ENCODE results near the gene KMT5B.

The KMT5B gene

DNA sequence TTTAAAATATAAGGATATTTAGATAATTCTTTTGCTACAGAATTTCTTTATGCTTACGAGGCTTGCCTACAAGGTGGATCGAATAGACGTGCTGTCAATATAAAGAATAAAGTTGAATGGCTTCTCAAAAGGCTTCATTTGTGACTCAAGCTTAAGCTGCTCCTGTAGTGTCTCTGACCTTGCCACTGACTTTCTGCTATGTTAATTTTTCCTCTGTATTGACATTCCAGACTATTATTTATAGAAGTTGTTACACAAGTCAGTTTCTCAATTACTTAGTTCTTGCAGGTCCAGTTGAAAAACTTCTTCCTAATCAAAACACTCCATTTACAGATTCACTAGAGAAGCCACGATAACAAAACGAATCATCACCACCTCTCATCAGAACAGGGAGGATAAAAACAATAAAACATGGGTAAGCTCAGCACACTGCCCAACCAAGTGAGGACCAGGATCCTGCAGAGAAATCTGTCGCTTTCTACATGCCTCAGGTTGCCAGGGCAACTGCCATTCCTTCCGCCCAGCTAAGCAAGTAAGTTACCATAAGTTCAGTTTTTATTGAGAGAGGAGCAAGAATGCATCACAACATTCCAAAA, 52.9 kb downstream of the KMT5B start:
- Histone ChIP-seq H3K9me3 (ENCODE audit: control insufficient read depth in 2 of 2, low read length in 2 of 2) (no peaks in the 10 kb centered on the region), H3K9ac (ENCODE audit: low read length in 2 of 2) (no peak overlapping the region), H3K4me1 (ENCODE audit: control insufficient read depth, insufficient read depth, low read length) (no peaks in the 10 kb centered on the region), H3K27me3 (ENCODE audit: control insufficient read depth in 1 of 2, insufficient read depth in 2 of 2, low read length in 2 of 2) (no peaks in the 10 kb centered on the region), H3K27ac (ENCODE audit: low read length) (no peak overlapping the region), H3K4me3 (ENCODE audit: low read length in 2 of 2) (no peak overlapping the region), H3K36me3 (ENCODE audit: control insufficient read depth in 2 of 2, insufficient read depth in 2 of 2, low read length in 2 of 2) (peaks cover 18 to 35% of the 10 kb centered on the region in 2 donors)

GRCh38 chr11:68159665-68160064, 53.4 kb downstream of the KMT5B start:
- H3K27me3 ChIP-seq (ENCODE audit: control insufficient read depth in 1 of 2, insufficient read depth in 2 of 2, low read length in 2 of 2) = no peaks in the 10 kb centered on the region
- no peaks in the 10 kb centered on the region for H3K9me3 ChIP-seq (ENCODE audit: control insufficient read depth in 2 of 2, low read length in 2 of 2)
- H3K36me3 ChIP-seq (ENCODE audit: control insufficient read depth in 2 of 2, insufficient read depth in 2 of 2, low read length in 2 of 2) = peaks cover 18 to 35% of the 10 kb centered on the region in 2 donors
- H3K4me3 ChIP-seq (ENCODE audit: low read length in 2 of 2) = no peak overlapping the region
- no peaks in the 10 kb centered on the region for H3K4me1 ChIP-seq (ENCODE audit: control insufficient read depth, insufficient read depth, low read length)
- no peak overlapping the region for H3K27ac ChIP-seq (ENCODE audit: low read length)
- H3K9ac ChIP-seq (ENCODE audit: low read length in 2 of 2) = no peak overlapping the region

GRCh38 chr11:68159161-68159560, 53.9 kb downstream of the KMT5B start:
- Histone ChIP-seq H3K4me1 (ENCODE audit: control insufficient read depth, insufficient read depth, low read length) (no peaks in the 10 kb centered on the region), H3K27ac (ENCODE audit: low read length) (no peak overlapping the region), H3K36me3 (ENCODE audit: control insufficient read depth in 2 of 2, insufficient read depth in 2 of 2, low read length in 2 of 2) (peaks cover 18 to 32% of the 10 kb centered on the region in 2 donors), H3K27me3 (ENCODE audit: control insufficient read depth in 1 of 2, insufficient read depth in 2 of 2, low read length in 2 of 2) (no peaks in the 10 kb centered on the region), H3K4me3 (ENCODE audit: low read length in 2 of 2) (no peak overlapping the region), H3K9ac (ENCODE audit: low read length in 2 of 2) (no peak overlapping the region), H3K9me3 (ENCODE audit: control insufficient read depth in 2 of 2, low read length in 2 of 2) (no peaks in the 10 kb centered on the region)

GRCh38 chr11:68158580-68158979, 54.5 kb downstream of the KMT5B start:
- Histone ChIP-seq H3K27ac (ENCODE audit: low read length) (no peak overlapping the region), H3K36me3 (ENCODE audit: control insufficient read depth in 2 of 2, insufficient read depth in 2 of 2, low read length in 2 of 2) (peaks cover 13 to 28% of the 10 kb centered on the region in 2 donors)

DNA sequence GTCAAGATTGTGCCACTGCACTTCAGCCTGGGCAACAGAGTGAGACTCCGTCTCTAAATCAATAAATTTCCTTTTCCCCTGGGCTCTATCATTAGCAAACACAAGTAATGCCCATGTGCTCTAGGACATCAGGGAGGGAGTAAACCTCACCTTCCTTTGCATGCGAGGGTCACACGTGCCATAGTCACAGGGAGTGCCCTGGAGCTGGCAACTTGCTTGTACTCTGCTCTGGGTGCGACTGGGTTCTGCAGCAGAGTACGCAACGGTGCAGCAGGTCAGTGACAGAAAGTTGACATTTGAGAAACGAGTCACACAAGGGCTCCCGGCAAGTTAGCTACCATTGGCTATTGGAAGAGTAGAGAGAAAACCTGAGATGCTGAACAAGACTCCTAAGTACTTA, 59.4 kb downstream of the KMT5B start:
- no peak overlapping the region for H3K9ac ChIP-seq (ENCODE audit: low read length in 2 of 2)
- H3K36me3 ChIP-seq (ENCODE audit: control insufficient read depth in 2 of 2, insufficient read depth in 2 of 2, low read length in 2 of 2) = peaks cover 8 to 12% of the 10 kb centered on the region in 2 donors
- H3K9me3 ChIP-seq (ENCODE audit: control insufficient read depth in 2 of 2, low read length in 2 of 2) = no peaks in the 10 kb centered on the region
- H3K27me3 ChIP-seq (ENCODE audit: control insufficient read depth in 1 of 2, insufficient read depth in 2 of 2, low read length in 2 of 2) = no peaks in the 10 kb centered on the region
- H3K4me1 ChIP-seq (ENCODE audit: control insufficient read depth, insufficient read depth, low read length) = no peaks in the 10 kb centered on the region
- H3K4me3 ChIP-seq (ENCODE audit: low read length in 2 of 2) = no peak overlapping the region
- H3K27ac ChIP-seq (ENCODE audit: low read length) = no peak overlapping the region

More at GRCh38 chr11:68158580-68158979, 54.5 kb downstream of the KMT5B start:
- Histone ChIP-seq H3K4me1 (ENCODE audit: control insufficient read depth, insufficient read depth, low read length) (no peaks in the 10 kb centered on the region), H3K4me3 (ENCODE audit: low read length in 2 of 2) (no peak overlapping the region), H3K9ac (ENCODE audit: low read length in 2 of 2) (no peak overlapping the region), H3K27me3 (ENCODE audit: control insufficient read depth in 1 of 2, insufficient read depth in 2 of 2, low read length in 2 of 2) (no peaks in the 10 kb centered on the region), H3K9me3 (ENCODE audit: control insufficient read depth in 2 of 2, low read length in 2 of 2) (no peaks in the 10 kb centered on the region)

- Histone ChIP-seq H3K4me3 (ENCODE audit: low read length in 2 of 2) (no peak overlapping the region), H3K9me3 (ENCODE audit: control insufficient read depth in 2 of 2, low read length in 2 of 2) (no peaks in the 10 kb centered on the region), H3K27ac (ENCODE audit: low read length) (no peak overlapping the region), H3K9ac (ENCODE audit: low read length in 2 of 2) (no peak overlapping the region), H3K36me3 (ENCODE audit: control insufficient read depth in 2 of 2, insufficient read depth in 2 of 2, low read length in 2 of 2) (peaks cover 0 to 2% of the 10 kb centered on the region in 2 donors), H3K27me3 (ENCODE audit: control insufficient read depth in 1 of 2, insufficient read depth in 2 of 2, low read length in 2 of 2) (no peaks in the 10 kb centered on the region), H3K4me1 (ENCODE audit: control insufficient read depth, insufficient read depth, low read length) (peaks cover 15% of the 10 kb centered on the region)
Measured at GRCh38 chr11:68150037-68150436, 63.1 kb downstream of the KMT5B start.

- Histone ChIP-seq H3K4me3 (ENCODE audit: low read length in 2 of 2) (no peak overlapping the region), H3K9ac (ENCODE audit: low read length in 2 of 2) (no peak overlapping the region), H3K27me3 (ENCODE audit: control insufficient read depth in 1 of 2, insufficient read depth in 2 of 2, low read length in 2 of 2) (no peaks in the 10 kb centered on the region), H3K9me3 (ENCODE audit: control insufficient read depth in 2 of 2, low read length in 2 of 2) (no peaks in the 10 kb centered on the region), H3K36me3 (ENCODE audit: control insufficient read depth in 2 of 2, insufficient read depth in 2 of 2, low read length in 2 of 2) (peaks cover 0 to under 1% of the 10 kb centered on the region in 2 donors), H3K27ac (ENCODE audit: low read length) (no peak overlapping the region), H3K4me1 (ENCODE audit: control insufficient read depth, insufficient read depth, low read length) (peaks cover 15% of the 10 kb centered on the region)
Measured at GRCh38 chr11:68149417-68149816, 63.7 kb downstream of the KMT5B start.

DNA sequence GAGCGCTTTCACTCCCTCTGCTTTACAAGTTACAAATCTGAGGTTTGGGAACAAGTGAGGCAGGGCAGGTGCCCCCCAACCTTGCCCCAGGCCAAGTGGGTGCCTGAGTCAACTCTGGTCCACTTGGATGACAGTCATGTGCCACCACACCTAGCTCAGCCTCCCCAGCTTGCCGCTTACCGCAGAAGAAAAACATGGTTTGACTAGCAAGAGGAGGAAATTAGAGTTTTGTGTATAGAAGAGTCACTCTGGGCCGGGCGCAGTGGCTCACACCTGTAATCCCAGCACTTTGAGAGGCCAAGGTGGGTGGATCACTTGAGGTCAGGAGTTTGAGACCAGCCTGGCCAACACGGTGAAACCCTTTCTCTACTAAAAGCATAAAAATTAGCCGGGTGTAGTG, 64.2 kb downstream of the KMT5B start:
- Histone ChIP-seq H3K27ac (ENCODE audit: low read length) (no peak overlapping the region), H3K9me3 (ENCODE audit: control insufficient read depth in 2 of 2, low read length in 2 of 2) (no peaks in the 10 kb centered on the region), H3K4me3 (ENCODE audit: low read length in 2 of 2) (no peak overlapping the region), H3K27me3 (ENCODE audit: control insufficient read depth in 1 of 2, insufficient read depth in 2 of 2, low read length in 2 of 2) (no peaks in the 10 kb centered on the region), H3K9ac (ENCODE audit: low read length in 2 of 2) (no peak overlapping the region), H3K4me1 (ENCODE audit: control insufficient read depth, insufficient read depth, low read length) (peaks cover 15% of the 10 kb centered on the region), H3K36me3 (ENCODE audit: control insufficient read depth in 2 of 2, insufficient read depth in 2 of 2, low read length in 2 of 2) (no peaks in the 10 kb centered on the region)

DNA sequence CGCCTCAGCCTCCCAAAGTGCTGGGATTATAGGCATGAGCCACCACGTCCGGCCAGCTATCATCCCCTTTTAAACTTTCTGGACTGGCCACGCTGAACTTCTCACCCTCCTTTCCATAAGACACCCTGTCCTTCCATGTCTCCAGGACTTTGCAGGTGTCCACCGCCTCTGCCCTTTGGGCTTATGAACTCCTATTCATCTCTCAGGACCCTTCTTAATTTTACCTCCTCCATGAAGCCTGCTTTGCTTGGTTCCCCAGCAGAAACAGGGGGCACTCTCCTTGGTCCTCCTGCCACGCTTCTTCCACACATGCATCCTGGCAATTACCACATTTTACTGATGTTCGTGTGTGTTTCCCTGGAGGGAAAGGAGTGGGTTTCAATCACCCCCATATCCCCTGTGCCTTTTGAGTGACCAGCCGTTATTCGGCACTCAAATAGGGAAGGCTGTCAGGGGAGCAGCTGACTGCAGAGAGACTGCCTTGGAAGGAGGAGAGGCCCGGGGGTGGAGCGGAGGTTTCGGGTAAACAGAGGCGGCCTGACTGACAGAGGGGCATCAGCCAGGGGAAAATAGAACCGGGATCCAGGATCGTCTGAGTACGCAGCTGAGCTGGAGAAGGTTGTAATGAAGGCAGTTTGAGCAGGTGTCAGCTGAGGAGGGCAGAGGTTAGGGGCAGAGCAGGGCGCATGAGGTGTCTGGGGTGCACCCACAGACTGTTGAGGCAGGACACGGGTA, 64.9 kb downstream of the KMT5B start:
- Histone ChIP-seq H3K27ac (ENCODE audit: low read length) (no peak overlapping the region), H3K4me1 (ENCODE audit: control insufficient read depth, insufficient read depth, low read length) (peaks cover 15% of the 10 kb centered on the region), H3K9me3 (ENCODE audit: control insufficient read depth in 2 of 2, low read length in 2 of 2) (no peaks in the 10 kb centered on the region), H3K4me3 (ENCODE audit: low read length in 2 of 2) (no peak overlapping the region), H3K36me3 (ENCODE audit: control insufficient read depth in 2 of 2, insufficient read depth in 2 of 2, low read length in 2 of 2) (no peaks in the 10 kb centered on the region), H3K9ac (ENCODE audit: low read length in 2 of 2) (no peak overlapping the region), H3K27me3 (ENCODE audit: control insufficient read depth in 1 of 2, insufficient read depth in 2 of 2, low read length in 2 of 2) (no peaks in the 10 kb centered on the region)

- Histone ChIP-seq H3K4me1 (ENCODE audit: control insufficient read depth, insufficient read depth, low read length) (peaks cover 15% of the 10 kb centered on the region), H3K9me3 (ENCODE audit: control insufficient read depth in 2 of 2, low read length in 2 of 2) (no peaks in the 10 kb centered on the region), H3K9ac (ENCODE audit: low read length in 2 of 2) (peak overlapping the region in 1 of 2 donors; percentile 36), H3K27ac (ENCODE audit: low read length) (no peak overlapping the region), H3K27me3 (ENCODE audit: control insufficient read depth in 1 of 2, insufficient read depth in 2 of 2, low read length in 2 of 2) (no peaks in the 10 kb centered on the region), H3K36me3 (ENCODE audit: control insufficient read depth in 2 of 2, insufficient read depth in 2 of 2, low read length in 2 of 2) (no peaks in the 10 kb centered on the region), H3K4me3 (ENCODE audit: low read length in 2 of 2) (no peak overlapping the region)
Measured at GRCh38 chr11:68146704-68147474, 66.2 kb downstream of the KMT5B start.
